Activated CD4-positive, alpha-beta T cell treated with anti-CD3 and anti-CD28 coated beads, Interleukin-2, amount 10 ng/mL, durations not matched to agents 7 days and 5 days (primary cell): ENCODE results near the gene PEX14. TPM values are rescaled to one million over a fixed set of nuclear protein-coding genes. Genes with fewer than 3 reads are reported as not detected.
"Not testable (repeated sequence)": the region's sequence is repeated elsewhere in the genome, so short reads cannot be mapped to it uniquely, and the experiment has no call there.

Experiments
- CTCF ChIA-PET: fragments of 350-600 bp; sonication (Branson Sonifier 250); formaldehyde crosslinking; loops from one replicate; lab custom pipeline; 2021; ENCODE audit warnings: antibody characterized with exemption; lab: Charles Lee
- POLR2A ChIA-PET: fragments of 350-600 bp; sonication (Branson Sonifier 250); formaldehyde crosslinking; loops from one replicate; lab custom pipeline; 2021; ENCODE audit warnings: antibody characterized with exemption; lab: Charles Lee
- DNase-seq: peaks from one replicate; pipeline ENCODE4 v3.0.0-alpha.2; 2020
- H3K27ac Mint-ChIP-seq: one replicate; pipeline ENCODE4 v1.8.0; 2021; ENCODE audit warnings: mild to moderate bottlenecking, moderate library complexity, mixed read lengths
- H3K27me3 Mint-ChIP-seq: one replicate; pipeline ENCODE4 v1.8.0; 2021; ENCODE audit warnings: mixed read lengths
- H3K36me3 Mint-ChIP-seq: one replicate; pipeline ENCODE4 v1.8.0; 2021; ENCODE audit warnings: low read depth, mixed read lengths
- H3K4me1 Mint-ChIP-seq: one replicate; pipeline ENCODE4 v1.8.0; 2021; ENCODE audit warnings: mixed read lengths
- H3K4me3 Mint-ChIP-seq: one replicate; pipeline ENCODE4 v1.8.0; 2021; ENCODE audit warnings: mild to moderate bottlenecking, moderate library complexity, mixed read lengths
- H3K9me3 Mint-ChIP-seq: one replicate; pipeline ENCODE4 v1.8.0; 2021; ENCODE audit warnings: mixed read lengths
- total RNA-seq, 2 experiments: library from RNA; stranded (reverse); gene quantifications; one replicate each; pipeline ENCODE4 v1.2.3, GENCODE V29; 2021

Gene PEX14
- total RNA-seq, 2 experiments from 2014 or later = 23.4 to 24.4 TPM

- POLR2A ChIA-PET = no interaction called here
- H3K27me3 Mint-ChIP-seq = no peaks in the 10 kb centered on the region
- H3K4me1 Mint-ChIP-seq = peaks cover 27% of the 10 kb centered on the region
Observed at GRCh38 chr1:10456661-10457060, 18.1 kb upstream of the PEX14 start.

GRCh38 chr1:10457462-10457861 lies 17.3 kb upstream of the PEX14 start:
- Mint-ChIP-seq H3K4me1 (peaks cover 27% of the 10 kb centered on the region), H3K27ac (peak overlapping the region; percentile 62), H3K36me3 (peaks cover 20% of the 10 kb centered on the region)
- H3K4me3 Mint-ChIP-seq, DNase-seq, H3K27me3 Mint-ChIP-seq, H3K9me3 Mint-ChIP-seq, POLR2A ChIA-PET: not testable (repeated sequence)
- CTCF ChIA-PET = interaction anchor here (0.9 to 1.5 kb wide), 3 partner anchors 24 to 37 kb away, joined by 3 to 4 read pairs (median 4); partner anchors contain the start of gene CENPS

More at GRCh38 chr1:10456661-10457060, 18.1 kb upstream of the PEX14 start:
- H3K27ac Mint-ChIP-seq = no peak overlapping the region
- H3K9me3 Mint-ChIP-seq = no peaks in the 10 kb centered on the region
- H3K36me3 Mint-ChIP-seq = peaks cover 16% of the 10 kb centered on the region
- no peak overlapping the region for H3K4me3 Mint-ChIP-seq
- CTCF ChIA-PET = interaction anchor here (1.1 to 1.5 kb wide), 3 partner anchors 22 to 37 kb away, joined by 3 to 4 read pairs (median 3); no protein-coding TSS in a partner anchor
- DNase-seq = no peak

- no peaks in the 10 kb centered on the region for H3K27me3 Mint-ChIP-seq
- H3K4me3 Mint-ChIP-seq = no peak overlapping the region
- H3K27ac Mint-ChIP-seq = peak overlapping the region; percentile 62
- peaks cover 23% of the 10 kb centered on the region for H3K36me3 Mint-ChIP-seq
- DNase-seq = no peak
- peaks cover 27% of the 10 kb centered on the region for H3K4me1 Mint-ChIP-seq
- POLR2A ChIA-PET = no interaction called here
- H3K9me3 Mint-ChIP-seq = no peaks in the 10 kb centered on the region
- CTCF ChIA-PET = interaction anchor here (0.9 to 1.5 kb wide), 3 partner anchors 24 to 36 kb away, joined by 3 to 4 read pairs (median 4); partner anchors contain the start of gene CENPS
Observed at GRCh38 chr1:10457875-10458274, 16.9 kb upstream of the PEX14 start.

GRCh38 chr1:10459184-10459583 lies 15.6 kb upstream of the PEX14 start:
- no peaks in the 10 kb centered on the region for H3K27me3 Mint-ChIP-seq
- H3K4me3 Mint-ChIP-seq = no peak overlapping the region
- no peak for DNase-seq
- H3K27ac Mint-ChIP-seq = no peak overlapping the region
- peaks cover 23% of the 10 kb centered on the region for H3K36me3 Mint-ChIP-seq
- no peaks in the 10 kb centered on the region for H3K9me3 Mint-ChIP-seq
- peaks cover 27% of the 10 kb centered on the region for H3K4me1 Mint-ChIP-seq
- CTCF ChIA-PET = interaction anchor here (0.6 to 1.4 kb wide), 4 partner anchors 29 to 425 kb away, joined by 3 to 4 read pairs (median 4); partner anchors contain the start of gene CENPS
- POLR2A ChIA-PET = interaction anchor here (0.7 kb wide), 1 partner anchor 1358 kb away, joined by 6 read pairs; no protein-coding TSS in a partner anchor

GRCh38 chr1:10467078-10467477 lies 7.7 kb upstream of the PEX14 start:
- H3K27ac Mint-ChIP-seq = no peak overlapping the region
- no peak for DNase-seq
- H3K9me3 Mint-ChIP-seq = no peaks in the 10 kb centered on the region
- POLR2A ChIA-PET = no interaction called here
- H3K4me3 Mint-ChIP-seq = no peak overlapping the region
- peaks cover 20% of the 10 kb centered on the region for H3K36me3 Mint-ChIP-seq
- CTCF ChIA-PET = no interaction called here
- H3K4me1 Mint-ChIP-seq = peaks cover 9% of the 10 kb centered on the region
- no peaks in the 10 kb centered on the region for H3K27me3 Mint-ChIP-seq

GRCh38 chr1:10470043-10470442 lies 4.7 kb upstream of the PEX14 start:
- Mint-ChIP-seq H3K36me3 (peaks cover 18% of the 10 kb centered on the region), H3K27ac (no peak overlapping the region), H3K27me3 (no peaks in the 10 kb centered on the region), H3K4me3 (no peak overlapping the region), H3K9me3 (no peaks in the 10 kb centered on the region), H3K4me1 (peaks cover 30% of the 10 kb centered on the region)
- DNase-seq = no peak
- ChIA-PET POLR2A (no interaction called here), CTCF (interaction anchor here (0.6 kb wide), 1 partner anchor 13 kb away, joined by 4 read pairs; no protein-coding TSS in a partner anchor)

GRCh38 chr1:10471411-10472219 lies 3.1 kb upstream of the PEX14 start:
- Mint-ChIP-seq H3K4me1 (peaks cover 40% of the 10 kb centered on the region), H3K27me3 (no peaks in the 10 kb centered on the region), H3K27ac (peak overlapping the region; percentile 94), H3K4me3 (peak overlapping the region; percentile 94), H3K36me3 (peaks cover 18% of the 10 kb centered on the region), H3K9me3 (no peaks in the 10 kb centered on the region)
- CTCF ChIA-PET = interaction anchor here (0.8 to 2.0 kb wide), 3 partner anchors 10 to 41 kb away, joined by 3 to 6 read pairs (median 4); partner anchors contain the start of gene CENPS
- DNase-seq = no peak
- POLR2A ChIA-PET = no interaction called here

GRCh38 chr1:10472220-10473144 lies 2.3 kb upstream of the PEX14 start, which contains the start of gene DFFA:
Gene DFFA, minus strand, starts transcription at chr1:10472529. Its CDS starts 71 bp downstream, at chr1:10472458.
- Mint-ChIP-seq H3K4me1 (peaks cover 46% of the 10 kb centered on the region), H3K27ac (peak within 1 kb of the TSS; percentile 94), H3K9me3 (no peaks in the 10 kb centered on the region), H3K36me3 (peaks cover 15% of the 10 kb centered on the region), H3K27me3 (no peaks in the 10 kb centered on the region), H3K4me3 (peak within 1 kb of the TSS; percentile 94)
- ChIA-PET CTCF (interaction anchor here (2.0 kb wide), 1 partner anchor 42 kb away, joined by 4 read pairs; the partner anchor contains the start of gene CENPS), POLR2A (interaction anchor here (0.7 kb wide), 1 partner anchor 37 kb away, joined by 3 read pairs; no protein-coding TSS in a partner anchor)
- peak; percentile 96 for DNase-seq

- Mint-ChIP-seq H3K36me3 (peaks cover 12% of the 10 kb centered on the region), H3K27ac (peak overlapping the region; percentile 94), H3K4me3 (peak overlapping the region; percentile 94), H3K4me1 (peaks cover 47% of the 10 kb centered on the region), H3K27me3 (no peaks in the 10 kb centered on the region), H3K9me3 (no peaks in the 10 kb centered on the region)
- ChIA-PET CTCF (interaction anchor here (2.0 kb wide), 1 partner anchor 43 kb away, joined by 4 read pairs; the partner anchor contains the start of gene CENPS), POLR2A (no interaction called here)
- no peak for DNase-seq
Observed at GRCh38 chr1:10473145-10473765, 1.5 kb upstream of the PEX14 start.

- DNase-seq, CTCF ChIA-PET, H3K27me3 Mint-ChIP-seq, POLR2A ChIA-PET, H3K36me3 Mint-ChIP-seq, H3K9me3 Mint-ChIP-seq: not testable (repeated sequence)
- peaks cover 47% of the 10 kb centered on the region for H3K4me1 Mint-ChIP-seq
- peak overlapping the region; percentile 84 for H3K27ac Mint-ChIP-seq
- H3K4me3 Mint-ChIP-seq = peak overlapping the region; percentile 82
Observed at GRCh38 chr1:10474309-10474612, 489 bp upstream of the PEX14 start.

GRCh38 chr1:10475510-10475909 lies 760 bp downstream of the PEX14 start:
- POLR2A ChIA-PET = interaction anchor here (0.6 kb wide), 1 partner anchor 15 kb away, joined by 3 read pairs; no protein-coding TSS in a partner anchor
- no peaks in the 10 kb centered on the region for H3K27me3 Mint-ChIP-seq
- H3K4me3 Mint-ChIP-seq = peak overlapping the region; percentile 85
- peak overlapping the region; percentile 89 for H3K27ac Mint-ChIP-seq
- H3K9me3 Mint-ChIP-seq = no peaks in the 10 kb centered on the region
- CTCF ChIA-PET = interaction anchor here (0.7 kb wide), 1 partner anchor 442 kb away, joined by 3 read pairs; no protein-coding TSS in a partner anchor
- peaks cover 51% of the 10 kb centered on the region for H3K4me1 Mint-ChIP-seq
- no peak for DNase-seq
- H3K36me3 Mint-ChIP-seq = peaks cover 5% of the 10 kb centered on the region

GRCh38 chr1:10479296-10479695 lies 4.5 kb downstream of the PEX14 start:
- Mint-ChIP-seq H3K27me3 (no peaks in the 10 kb centered on the region), H3K27ac (no peak overlapping the region), H3K9me3 (no peaks in the 10 kb centered on the region), H3K4me1 (peaks cover 24% of the 10 kb centered on the region), H3K36me3 (peaks cover 1% of the 10 kb centered on the region), H3K4me3 (no peak overlapping the region)
- ChIA-PET CTCF (interaction anchor here (1.7 kb wide), 1 partner anchor 9 kb away, joined by 4 read pairs; no protein-coding TSS in a partner anchor), POLR2A (no interaction called here)
- no peak for DNase-seq
